Suprapubic skin (tissue), 4 donors: ENCODE measurements around the gene EIF5.

ENCODE experiments used
- CTCF ChIP-seq, 2 donors: fragments of 200-600 bp in 1 of 2; fragments of 450-650 bp in 1 of 2; sonication (generic) in 1 of 2; IDR thresholded peaks; one replicate each; pipeline ENCODE4 v1.5.1; 2016 to 2019; ENCODE audit warnings: antibody characterized with exemption in 2 of 2, mild to moderate bottlenecking in 1 of 2, moderate library complexity in 1 of 2
- POLR2A ChIP-seq, 2 donors: fragments of 450-650 bp; IDR thresholded peaks; one replicate each; pipeline ENCODE4 v1.6.1; 2017; ENCODE audit warnings: antibody characterized with exemption in 2 of 2, mild to moderate bottlenecking in 2 of 2, moderate library complexity in 2 of 2
- POLR2AphosphoS5 ChIP-seq, 3 donors: sonication (generic); formaldehyde crosslinking; IDR thresholded peaks; one replicate each; pipeline ENCODE4 v1.6.1; 2017; ENCODE audit warnings: antibody characterized with exemption in 3 of 3

- no peak for TF ChIP-seq POLR2A (IDR thresholded peaks at IDR 0.05)
- TF ChIP-seq CTCF (IDR thresholded peaks at IDR 0.05) = no peak
- TF ChIP-seq POLR2AphosphoS5 (IDR thresholded peaks at IDR 0.05) = no peak
Measured at GRCh38 chr14:103293465-103293864, 40.6 kb upstream of the EIF5 start.
